Measurements from ENCODE around the gene CBX8.

The CBX8 gene

GRCh38 chr17:79829004-79829403, 32.1 kb upstream of the CBX8 start:
- Mint-ChIP-seq H3K36me3 (peaks cover 3% of the 10 kb centered on the region), H3K4me1 (peaks cover 25% of the 10 kb centered on the region), H3K4me3 (no peak overlapping the region), H3K9me3 (no peaks in the 10 kb centered on the region), H3K27ac (no peak overlapping the region), H3K27me3 (no peaks in the 10 kb centered on the region)

GRCh38 chr17:79826841-79827578, 30.1 kb upstream of the CBX8 start:
- Mint-ChIP-seq H3K36me3 (no peaks in the 10 kb centered on the region), H3K27ac (no peak overlapping the region), H3K4me3 (no peak overlapping the region), H3K4me1 (peaks cover 19% of the 10 kb centered on the region), H3K27me3 (peaks cover 1% of the 10 kb centered on the region), H3K9me3 (no peaks in the 10 kb centered on the region)

- H3K36me3 Mint-ChIP-seq, result no peaks in the 10 kb centered on the region
- H3K9me3 Mint-ChIP-seq, result no peaks in the 10 kb centered on the region
- peaks cover 15% of the 10 kb centered on the region for H3K4me1 Mint-ChIP-seq
- no peak overlapping the region for H3K4me3 Mint-ChIP-seq
- H3K27ac Mint-ChIP-seq, result no peak overlapping the region
- H3K27me3 Mint-ChIP-seq, result peaks cover 1% of the 10 kb centered on the region
These were observed 29.4 kb upstream of the CBX8 start for GRCh38 chr17:79826204-79826680.

- Mint-ChIP-seq H3K27me3 (peaks cover 1% of the 10 kb centered on the region), H3K27ac (no peak overlapping the region), H3K9me3 (no peaks in the 10 kb centered on the region), H3K4me3 (no peak overlapping the region), H3K36me3 (no peaks in the 10 kb centered on the region), H3K4me1 (peaks cover 15% of the 10 kb centered on the region)
These were observed 28.7 kb upstream of the CBX8 start for GRCh38 chr17:79825580-79825921.

GRCh38 chr17:79824893-79825579, 28.2 kb upstream of the CBX8 start:
- no peak overlapping the region for H3K4me3 Mint-ChIP-seq
- peaks cover 1% of the 10 kb centered on the region for H3K27me3 Mint-ChIP-seq
- H3K4me1 Mint-ChIP-seq, result peaks cover 15% of the 10 kb centered on the region
- H3K36me3 Mint-ChIP-seq, result no peaks in the 10 kb centered on the region
- no peak overlapping the region for H3K27ac Mint-ChIP-seq
- no peaks in the 10 kb centered on the region for H3K9me3 Mint-ChIP-seq

- Mint-ChIP-seq H3K27ac (no peak overlapping the region), H3K4me1 (peaks cover 14% of the 10 kb centered on the region), H3K36me3 (no peaks in the 10 kb centered on the region), H3K9me3 (no peaks in the 10 kb centered on the region), H3K4me3 (no peak overlapping the region), H3K27me3 (peaks cover 1% of the 10 kb centered on the region)
These were observed 27.4 kb upstream of the CBX8 start for GRCh38 chr17:79824234-79824633.

GRCh38 chr17:79822583-79823124, 25.8 kb upstream of the CBX8 start:
- H3K4me1 Mint-ChIP-seq, result peaks cover 9% of the 10 kb centered on the region
- H3K27ac Mint-ChIP-seq, result no peak overlapping the region
- no peak overlapping the region for H3K4me3 Mint-ChIP-seq
- peaks cover 3% of the 10 kb centered on the region for H3K27me3 Mint-ChIP-seq
- no peaks in the 10 kb centered on the region for H3K36me3 Mint-ChIP-seq
- no peaks in the 10 kb centered on the region for H3K9me3 Mint-ChIP-seq

- Mint-ChIP-seq H3K4me3 (no peak overlapping the region), H3K36me3 (no peaks in the 10 kb centered on the region), H3K4me1 (peaks cover 5% of the 10 kb centered on the region), H3K27ac (peak overlapping the region; percentile 68), H3K9me3 (no peaks in the 10 kb centered on the region), H3K27me3 (peaks cover 6% of the 10 kb centered on the region)
These were observed 24.6 kb upstream of the CBX8 start for GRCh38 chr17:79821331-79822095.

- no peak overlapping the region for H3K4me3 Mint-ChIP-seq
- peaks cover 4% of the 10 kb centered on the region for H3K4me1 Mint-ChIP-seq
- no peaks in the 10 kb centered on the region for H3K36me3 Mint-ChIP-seq
- H3K27me3 Mint-ChIP-seq, result peaks cover 11% of the 10 kb centered on the region
- peak overlapping the region; percentile 68 for H3K27ac Mint-ChIP-seq
- no peaks in the 10 kb centered on the region for H3K9me3 Mint-ChIP-seq
These were observed 24.1 kb upstream of the CBX8 start for GRCh38 chr17:79820959-79821330.

- H3K27me3 Mint-ChIP-seq, result peaks cover 12% of the 10 kb centered on the region
These were observed 22.8 kb upstream of the CBX8 start for GRCh38 chr17:79819534-79820276.

GRCh38 chr17:79819085-79819484, 22.2 kb upstream of the CBX8 start:
- H3K27me3 Mint-ChIP-seq, result peaks cover 18% of the 10 kb centered on the region
- H3K4me1 Mint-ChIP-seq, result peaks cover 11% of the 10 kb centered on the region
- H3K27ac Mint-ChIP-seq, result no peak overlapping the region
- peaks cover 3% of the 10 kb centered on the region for H3K36me3 Mint-ChIP-seq
- no peak overlapping the region for H3K4me3 Mint-ChIP-seq
- H3K9me3 Mint-ChIP-seq, result no peaks in the 10 kb centered on the region

More at GRCh38 chr17:79819534-79820276, 22.8 kb upstream of the CBX8 start:
- no peaks in the 10 kb centered on the region for H3K36me3 Mint-ChIP-seq
- H3K9me3 Mint-ChIP-seq, result no peaks in the 10 kb centered on the region
- no peak overlapping the region for H3K4me3 Mint-ChIP-seq
- peaks cover 5% of the 10 kb centered on the region for H3K4me1 Mint-ChIP-seq
- no peak overlapping the region for H3K27ac Mint-ChIP-seq

GRCh38 chr17:79818026-79818758, 21.3 kb upstream of the CBX8 start:
- H3K27me3 Mint-ChIP-seq, result peaks cover 17% of the 10 kb centered on the region
- H3K27ac Mint-ChIP-seq, result no peak overlapping the region
- no peaks in the 10 kb centered on the region for H3K9me3 Mint-ChIP-seq

GRCh38 chr17:79815836-79816461, 19.1 kb upstream of the CBX8 start:
- Mint-ChIP-seq H3K4me3 (peak overlapping the region; percentile 42), H3K36me3 (peaks cover 3% of the 10 kb centered on the region), H3K27ac (peak overlapping the region; percentile 55), H3K27me3 (peaks cover 26% of the 10 kb centered on the region), H3K9me3 (no peaks in the 10 kb centered on the region), H3K4me1 (peaks cover 21% of the 10 kb centered on the region)

More at GRCh38 chr17:79818026-79818758, 21.3 kb upstream of the CBX8 start:
- Mint-ChIP-seq H3K36me3 (peaks cover 3% of the 10 kb centered on the region), H3K4me1 (peaks cover 11% of the 10 kb centered on the region), H3K4me3 (no peak overlapping the region)
